Epidermal melanocyte (primary cell): ENCODE results near the gene PPP4R3A.
"Not testable (repeated sequence)": the region's sequence is repeated elsewhere in the genome, so short reads cannot be mapped to it uniquely, and the experiment has no call there.

ENCODE experiments used
- DNase-seq: peaks from one replicate; pipeline ENCODE4 v3.0.0; 2011; ENCODE audit warnings: low spot score; ENCODE audit not compliant: insufficient read length

Gene PPP4R3A

GRCh38 chr14:91409928-91410718, 100.0 kb downstream of the PPP4R3A start:
- DNase-seq: no peak

- not testable (repeated sequence) for DNase-seq
Observed at GRCh38 chr14:91409240-91409639, 100.9 kb downstream of the PPP4R3A start.
